ENCODE results near the gene OR4K2. TPM values are rescaled to one million over a fixed set of nuclear protein-coding genes. Genes with fewer than 3 reads are reported as not detected.

OR4K2 gene
- total RNA-seq, 4 donors from 2014 or later: 0.63 TPM; not detected in 3

GRCh38 chr14:19873178-19873577 is 1.8 kb upstream of the OR4K2 start:
- WGBS, 2 donors: 33 to 37% methylated on average over 6 of the region's 6 CpGs
- no peak overlapping the region for H3K4me3 ChIP-seq
- TF ChIP-seq, protein P1, sequence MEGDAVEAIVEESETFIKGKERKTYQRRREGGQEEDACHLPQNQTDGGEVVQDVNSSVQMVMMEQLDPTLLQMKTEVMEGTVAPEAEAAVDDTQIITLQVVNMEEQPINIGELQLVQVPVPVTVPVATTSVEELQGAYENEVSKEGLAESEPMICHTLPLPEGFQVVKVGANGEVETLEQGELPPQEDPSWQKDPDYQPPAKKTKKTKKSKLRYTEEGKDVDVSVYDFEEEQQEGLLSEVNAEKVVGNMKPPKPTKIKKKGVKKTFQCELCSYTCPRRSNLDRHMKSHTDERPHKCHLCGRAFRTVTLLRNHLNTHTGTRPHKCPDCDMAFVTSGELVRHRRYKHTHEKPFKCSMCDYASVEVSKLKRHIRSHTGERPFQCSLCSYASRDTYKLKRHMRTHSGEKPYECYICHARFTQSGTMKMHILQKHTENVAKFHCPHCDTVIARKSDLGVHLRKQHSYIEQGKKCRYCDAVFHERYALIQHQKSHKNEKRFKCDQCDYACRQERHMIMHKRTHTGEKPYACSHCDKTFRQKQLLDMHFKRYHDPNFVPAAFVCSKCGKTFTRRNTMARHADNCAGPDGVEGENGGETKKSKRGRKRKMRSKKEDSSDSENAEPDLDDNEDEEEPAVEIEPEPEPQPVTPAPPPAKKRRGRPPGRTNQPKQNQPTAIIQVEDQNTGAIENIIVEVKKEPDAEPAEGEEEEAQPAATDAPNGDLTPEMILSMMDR (IDR thresholded peaks at IDR 0.05): no peak
- TF ChIP-seq POLR2A (IDR thresholded peaks at IDR 0.05) (no peak), EP300 (IDR thresholded peaks at IDR 0.05) (no peak)
- H3K27ac ChIP-seq: no peak overlapping the region
- peaks cover 0 to 2% (median 0%) of the 10 kb centered on the region in 4 donors for H3K9me3 ChIP-seq
- DNase-seq (ENCODE audit: low spot score in 2 of 2): no peak
- H3K4me1 ChIP-seq: no peaks in the 10 kb centered on the region
- no peaks in the 10 kb centered on the region for H3K36me3 ChIP-seq
- no peaks in the 10 kb centered on the region for H3K27me3 ChIP-seq

- Histone ChIP-seq H3K36me3 (no peaks in the 10 kb centered on the region), H3K9me3 (peaks cover 0 to 4% (median 0%) of the 10 kb centered on the region in 4 donors), H3K4me1 (no peaks in the 10 kb centered on the region), H3K27me3 (no peaks in the 10 kb centered on the region), H3K27ac (no peak overlapping the region), H3K4me3 (no peak overlapping the region)
- TF ChIP-seq, protein P1 (IDR thresholded peaks at IDR 0.05): peak in 3 of 5 experiments; percentile 7 to 37 (median 17)
- TF ChIP-seq EP300 (IDR thresholded peaks at IDR 0.05) (no peak), POLR2A (IDR thresholded peaks at IDR 0.05) (no peak)
- no peak for DNase-seq (ENCODE audit: low spot score in 2 of 2)
Measured at GRCh38 chr14:19878029-19878642, 3.2 kb downstream of the OR4K2 start.

DNA sequence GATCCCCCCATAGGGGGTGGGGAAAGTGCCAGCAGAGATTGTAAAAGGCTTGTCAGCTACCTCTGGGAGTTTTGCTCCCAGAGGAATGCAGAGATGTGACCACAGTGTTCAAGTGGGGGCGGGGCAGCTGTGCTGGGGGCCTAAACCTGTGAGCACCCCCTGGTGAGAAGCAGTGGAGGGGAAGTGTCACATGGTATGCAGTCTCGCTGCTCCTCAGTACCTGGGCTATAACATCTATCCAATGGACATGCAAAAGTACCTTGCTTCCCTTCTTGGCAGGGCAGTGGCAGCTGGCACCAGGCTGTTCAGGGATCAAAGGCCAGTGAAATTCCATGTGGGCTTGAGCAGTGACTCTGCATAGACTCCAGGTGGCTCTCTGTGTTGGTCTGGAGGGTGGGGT is 20.3 kb downstream of the OR4K2 start:
- Histone ChIP-seq H3K27me3 (no peaks in the 10 kb centered on the region), H3K4me3 (no peak overlapping the region), H3K36me3 (no peaks in the 10 kb centered on the region), H3K27ac (no peak overlapping the region), H3K9me3 (peaks cover 0 to 76% (median 10%) of the 10 kb centered on the region in 4 donors), H3K4me1 (no peaks in the 10 kb centered on the region)
- whole genome bisulfite sequencing, 2 donors: 36 to 58% methylated on average over 2 of the region's 2 CpGs
- TF ChIP-seq EP300 (IDR thresholded peaks at IDR 0.05) (no peak), POLR2A (IDR thresholded peaks at IDR 0.05) (no peak)
- TF ChIP-seq, protein P1 (IDR thresholded peaks at IDR 0.05): no peak
- no peak for DNase-seq (ENCODE audit: low spot score in 2 of 2)

DNA sequence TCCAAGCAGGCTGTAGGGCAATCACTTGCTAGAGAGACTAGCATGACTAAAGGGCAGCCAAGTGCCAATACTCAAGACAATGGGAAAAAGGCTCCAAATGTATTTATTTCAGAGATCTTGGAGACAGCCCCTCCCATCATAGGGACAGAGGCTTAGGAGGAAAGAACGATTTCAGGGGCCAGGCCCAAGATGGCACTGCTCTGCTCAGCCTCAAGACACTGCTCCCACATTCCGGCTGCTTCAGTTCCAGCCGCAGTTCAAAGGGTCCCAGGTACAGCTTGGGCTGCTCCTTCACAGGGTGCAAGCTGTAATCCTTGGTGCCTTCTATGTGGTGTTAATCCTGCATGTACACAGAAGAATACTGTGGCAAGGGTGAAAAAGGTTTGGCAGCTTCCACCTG is 26.1 kb downstream of the OR4K2 start:
- 65 to 69% methylated on average over 3 of the region's 3 CpGs for WGBS, 2 donors
- H3K4me1 ChIP-seq: no peaks in the 10 kb centered on the region

DNA sequence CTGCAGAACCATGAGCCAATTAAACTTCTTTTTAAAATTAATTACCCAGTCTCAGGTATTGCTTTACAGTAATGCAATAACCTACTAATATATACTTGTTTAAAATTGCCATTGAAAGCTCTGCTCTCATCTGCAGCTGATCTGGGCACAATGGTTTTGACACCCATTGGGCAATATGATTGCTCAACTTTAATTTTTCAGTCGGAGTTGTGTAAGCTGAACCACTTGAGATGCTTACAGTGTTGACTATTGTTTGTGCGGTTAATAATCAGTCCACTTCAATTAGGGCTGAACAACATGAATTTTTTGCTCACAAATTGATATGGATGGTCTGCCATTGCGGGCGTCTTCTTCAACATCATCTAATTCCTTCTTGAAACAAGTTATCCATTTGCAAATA is 27.5 kb downstream of the OR4K2 start:
- Histone ChIP-seq H3K27me3 (no peaks in the 10 kb centered on the region), H3K27ac (no peak overlapping the region), H3K4me1 (no peaks in the 10 kb centered on the region), H3K4me3 (no peak overlapping the region), H3K36me3 (peaks cover 0 to 2% (median 0%) of the 10 kb centered on the region in 3 donors), H3K9me3 (peaks cover 0 to 17% (median 2%) of the 10 kb centered on the region in 4 donors)
- 76 to 77% methylated on average over 4 of the region's 4 CpGs for WGBS, 2 donors
- DNase-seq (ENCODE audit: low spot score in 2 of 2): no peak
- TF ChIP-seq, protein P1 (IDR thresholded peaks at IDR 0.05): no peak
- no peak for TF ChIP-seq POLR2A (IDR thresholded peaks at IDR 0.05)
- no peak for TF ChIP-seq EP300 (IDR thresholded peaks at IDR 0.05)

More for the DNA sequence above, 26.1 kb downstream of the OR4K2 start:
- Histone ChIP-seq H3K27ac (no peak overlapping the region), H3K4me3 (no peak overlapping the region), H3K9me3 (peaks cover 0 to 31% (median 5%) of the 10 kb centered on the region in 4 donors), H3K36me3 (no peaks in the 10 kb centered on the region), H3K27me3 (no peaks in the 10 kb centered on the region)
- TF ChIP-seq EP300 (IDR thresholded peaks at IDR 0.05) (no peak), POLR2A (IDR thresholded peaks at IDR 0.05) (no peak)
- TF ChIP-seq, protein P1 (IDR thresholded peaks at IDR 0.05): no peak
- DNase-seq (ENCODE audit: low spot score in 2 of 2): no peak
